NT2/D1 (cell line): ENCODE results near the gene HBEGF.

Source experiments
- YY1 ChIP-seq: IDR thresholded peaks from 2 replicates; pipeline ENCODE4 v1.6.1; 2011; ENCODE audit not compliant: insufficient read length, insufficient read depth
- ZNF274 ChIP-seq: IDR thresholded peaks from 2 replicates; pipeline ENCODE4 v1.6.1; 2011; ENCODE audit warnings: mild to moderate bottlenecking, low read depth, low read length

GRCh38 chr5:140357726-140358093 is 11.3 kb upstream of the HBEGF start:
- no peak for TF ChIP-seq YY1
- TF ChIP-seq ZNF274, result no peak
